ENCODE results near the gene ASS1. TPM values are rescaled to one million over a fixed set of nuclear protein-coding genes. Genes with fewer than 3 reads are reported as not detected.
A peak's percentile ranks its signal among the peaks of the same experiment; 100 is the strongest.

ASS1 gene
- total and polyA plus RNA-seq, 2 of the 13 experiments (the other 11 are each of a cell fraction or from before 2014, with no cell fraction given): 77.6 to 122 TPM

GRCh38 chr9:130444565-130445221, at the start of gene ASS1 (continued):
- TF ChIP-seq ZBTB10 (CRISPR knock-in tag; IDR thresholded peaks at IDR 0.05; ENCODE audit: borderline replicate concordance) (no peak), ZBTB49 (CRISPR knock-in tag; IDR thresholded peaks at IDR 0.05; ENCODE audit: borderline replicate concordance) (no peak), JARID2 (CRISPR knock-in tag; IDR thresholded peaks at IDR 0.05; ENCODE audit: insufficient replicate concordance) (no peak), NBN (conservative IDR thresholded peaks at IDR 0.05) (no peak), ZNF761 (CRISPR knock-in tag; conservative IDR thresholded peaks at IDR 0.05) (peak; percentile 11; the same call in 1 of the 2 replicates), ZBTB33 (CRISPR knock-in tag; IDR thresholded peaks at IDR 0.05) (no peak), ZNF230 (CRISPR knock-in tag; IDR thresholded peaks at IDR 0.05) (no peak), MAFG (CRISPR knock-in tag; IDR thresholded peaks at IDR 0.05) (no peak), HMG20A (CRISPR knock-in tag; IDR thresholded peaks at IDR 0.05; ENCODE audit: borderline replicate concordance) (no peak), BCLAF1 (IDR thresholded peaks at IDR 0.05) (no peak), ZNF121 (CRISPR knock-in tag; IDR thresholded peaks at IDR 0.05) (no peak), PHF8 (CRISPR knock-in tag; IDR thresholded peaks at IDR 0.05) (peak; percentile 58; the same call in 1 of the 2 replicates), ZNF430 (CRISPR knock-in tag; IDR thresholded peaks at IDR 0.05) (no peak), SMAD9 (CRISPR knock-in tag; IDR thresholded peaks at IDR 0.05) (no peak), AGO2 (optimal IDR thresholded peaks at IDR 0.05; ENCODE audit: low read depth, low read length) (peak; percentile 18), KDM2A (CRISPR knock-in tag; IDR thresholded peaks at IDR 0.05; ENCODE audit: borderline replicate concordance, low read depth) (0 out of 2 replicates have a peak, but pooled peaks have one; percentile 15), ZNF552 (CRISPR knock-in tag; IDR thresholded peaks at IDR 0.05; ENCODE audit: borderline replicate concordance) (no peak)

All from HepG2 (cell line).